ENCODE measurements around the gene BMP8B.
"Not testable (repeated sequence)": the region's sequence is repeated elsewhere in the genome, so short reads cannot be mapped to it uniquely, and the experiment has no call there.

BMP8B gene

DNA sequence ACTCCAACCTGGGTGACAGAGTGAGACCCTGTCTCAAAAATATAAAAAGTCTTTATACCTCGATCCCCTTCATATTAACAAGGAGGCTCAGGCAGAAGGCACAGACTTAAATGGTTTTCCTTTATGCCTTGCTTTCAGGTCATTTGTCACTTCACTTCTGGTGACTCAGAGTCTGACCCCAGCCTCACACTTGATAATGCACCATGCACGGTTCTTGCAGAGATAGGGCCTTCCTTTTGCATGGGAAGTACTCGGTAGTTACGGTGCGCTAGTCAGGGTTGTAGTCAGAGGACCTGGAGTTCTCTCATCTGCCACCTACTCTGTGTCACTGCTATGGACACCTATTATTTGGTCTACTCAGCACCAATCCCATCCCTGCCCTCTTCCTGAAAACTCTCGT is 43.6 kb upstream of the BMP8B start:
- DNase-seq (ENCODE audit: low read depth), result no peak
- TF ChIP-seq, protein P1, sequence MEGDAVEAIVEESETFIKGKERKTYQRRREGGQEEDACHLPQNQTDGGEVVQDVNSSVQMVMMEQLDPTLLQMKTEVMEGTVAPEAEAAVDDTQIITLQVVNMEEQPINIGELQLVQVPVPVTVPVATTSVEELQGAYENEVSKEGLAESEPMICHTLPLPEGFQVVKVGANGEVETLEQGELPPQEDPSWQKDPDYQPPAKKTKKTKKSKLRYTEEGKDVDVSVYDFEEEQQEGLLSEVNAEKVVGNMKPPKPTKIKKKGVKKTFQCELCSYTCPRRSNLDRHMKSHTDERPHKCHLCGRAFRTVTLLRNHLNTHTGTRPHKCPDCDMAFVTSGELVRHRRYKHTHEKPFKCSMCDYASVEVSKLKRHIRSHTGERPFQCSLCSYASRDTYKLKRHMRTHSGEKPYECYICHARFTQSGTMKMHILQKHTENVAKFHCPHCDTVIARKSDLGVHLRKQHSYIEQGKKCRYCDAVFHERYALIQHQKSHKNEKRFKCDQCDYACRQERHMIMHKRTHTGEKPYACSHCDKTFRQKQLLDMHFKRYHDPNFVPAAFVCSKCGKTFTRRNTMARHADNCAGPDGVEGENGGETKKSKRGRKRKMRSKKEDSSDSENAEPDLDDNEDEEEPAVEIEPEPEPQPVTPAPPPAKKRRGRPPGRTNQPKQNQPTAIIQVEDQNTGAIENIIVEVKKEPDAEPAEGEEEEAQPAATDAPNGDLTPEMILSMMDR (IDR thresholded peaks at IDR 0.05; ENCODE audit: control insufficient read depth, extremely low read depth, insufficient read depth), result no peak
- no peak overlapping the region for H3K4me3 ChIP-seq (ENCODE audit: low read depth, low read length)

DNA sequence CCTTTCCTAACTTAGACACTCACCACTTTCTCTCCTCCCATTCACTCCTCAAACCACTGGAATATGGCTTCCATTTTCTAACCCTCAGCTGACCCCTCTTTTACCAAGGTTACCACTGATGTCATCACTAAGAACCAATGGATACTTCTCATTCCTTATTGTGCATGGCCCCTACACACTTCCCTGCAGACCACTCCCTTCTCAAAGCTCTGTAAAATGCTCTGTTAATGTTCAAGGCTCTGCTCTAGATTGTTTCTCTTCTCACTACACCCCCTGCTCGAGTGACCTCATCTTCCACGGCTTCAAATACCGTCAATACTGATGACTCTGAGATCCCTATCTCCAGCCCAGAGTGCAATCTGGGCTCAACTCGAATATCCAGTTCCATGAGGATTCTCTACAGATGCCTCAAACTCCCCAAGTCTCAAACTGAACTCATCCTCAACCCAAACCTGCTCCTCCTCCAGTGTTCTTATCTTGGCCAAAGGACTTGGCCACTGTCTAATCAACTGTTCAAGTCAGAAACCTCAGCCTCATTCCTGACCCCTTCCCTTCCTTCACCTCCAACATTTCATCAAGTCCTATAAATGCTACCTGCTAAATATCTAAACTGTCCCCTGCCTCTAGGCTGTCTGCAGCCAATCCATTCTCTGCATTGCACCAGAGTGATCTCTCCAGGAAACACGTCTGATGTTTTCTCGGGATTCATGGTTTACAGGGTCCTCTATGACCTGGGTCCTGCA is 41.3 kb upstream of the BMP8B start:
- TF ChIP-seq, protein P1 (IDR thresholded peaks at IDR 0.05; ENCODE audit: control insufficient read depth, extremely low read depth, insufficient read depth), result no peak
- no peak for DNase-seq (ENCODE audit: low read depth)
- H3K4me3 ChIP-seq (ENCODE audit: low read depth, low read length), result no peak overlapping the region

DNA sequence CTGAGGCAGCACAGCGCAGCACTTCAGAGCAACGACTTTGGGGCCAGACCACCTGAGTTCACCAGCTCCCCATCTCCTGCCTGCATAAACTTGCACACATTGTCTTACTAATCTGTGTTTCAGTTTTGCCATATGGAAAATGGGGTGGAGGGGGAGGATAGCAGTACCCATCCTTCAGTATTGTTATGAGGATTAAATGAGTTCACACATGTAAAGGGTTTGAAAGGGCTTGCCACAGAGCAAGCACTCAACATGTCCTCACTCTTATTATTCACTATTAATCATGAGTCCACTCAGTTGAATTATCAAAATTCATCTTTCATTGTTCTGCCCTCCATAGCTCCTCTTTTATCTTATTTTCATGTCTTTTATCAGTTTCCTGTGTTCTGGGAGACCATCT is 40.1 kb upstream of the BMP8B start:
- no peak overlapping the region for H3K4me3 ChIP-seq (ENCODE audit: low read depth, low read length)
- no peak for DNase-seq (ENCODE audit: low read depth)
- TF ChIP-seq, protein P1 (IDR thresholded peaks at IDR 0.05; ENCODE audit: control insufficient read depth, extremely low read depth, insufficient read depth), result no peak

- H3K4me3 ChIP-seq (ENCODE audit: low read depth, low read length); DNase-seq (ENCODE audit: low read depth): not testable (repeated sequence)
Observed at GRCh38 chr1:39828255-39828654, 39.6 kb upstream of the BMP8B start.

GRCh38 chr1:39827201-39827600 is 38.5 kb upstream of the BMP8B start:
- TF ChIP-seq, protein P1 (IDR thresholded peaks at IDR 0.05; ENCODE audit: control insufficient read depth, extremely low read depth, insufficient read depth), result no peak
- H3K4me3 ChIP-seq (ENCODE audit: low read depth, low read length), result no peak overlapping the region
- no peak for DNase-seq (ENCODE audit: low read depth)

DNA sequence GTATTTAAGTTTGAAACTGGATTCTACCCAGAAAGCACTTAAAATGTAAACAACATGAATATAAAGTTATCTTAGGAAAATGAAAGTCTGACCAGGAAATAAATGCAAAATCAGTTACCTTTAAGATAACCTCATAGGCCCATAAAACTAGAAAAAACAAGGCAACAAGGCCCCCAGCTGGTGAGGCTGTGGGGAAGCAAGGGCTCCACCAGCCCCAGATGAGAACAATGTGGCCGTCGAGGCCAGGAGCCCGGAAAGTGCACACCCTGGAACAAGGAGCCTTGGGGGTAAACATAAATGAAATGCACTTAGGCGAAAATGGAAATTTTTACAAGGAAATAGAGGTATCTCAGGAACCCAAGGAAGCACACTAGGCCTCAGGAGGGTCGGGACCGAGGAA is 37.9 kb upstream of the BMP8B start:
- no peak for DNase-seq (ENCODE audit: low read depth)
- no peak overlapping the region for H3K4me3 ChIP-seq (ENCODE audit: low read depth, low read length)
- TF ChIP-seq, protein P1 (IDR thresholded peaks at IDR 0.05; ENCODE audit: control insufficient read depth, extremely low read depth, insufficient read depth), result peak; percentile 26; the same call in 1 of the 2 replicates

- no peak overlapping the region for H3K4me3 ChIP-seq (ENCODE audit: low read depth, low read length)
- no peak for DNase-seq (ENCODE audit: low read depth)
- TF ChIP-seq, protein P1 (IDR thresholded peaks at IDR 0.05; ENCODE audit: control insufficient read depth, extremely low read depth, insufficient read depth), result no peak
Observed at GRCh38 chr1:39825432-39825941, 36.8 kb upstream of the BMP8B start.

GRCh38 chr1:39823450-39823849 is 34.8 kb upstream of the BMP8B start:
- not testable (repeated sequence) for H3K4me3 ChIP-seq (ENCODE audit: low read depth, low read length); DNase-seq (ENCODE audit: low read depth)
